Body of pancreas (tissue), 4 donors: ENCODE results near the gene SLC49A4. TPM values are rescaled to one million over a fixed set of nuclear protein-coding genes. Genes with fewer than 3 reads are reported as not detected.

ENCODE experiments used
- ATAC-seq: fragments of 150-250 bp; one replicate; pipeline ENCODE4 v1.9.1; 2016
- DNase-seq, 4 donors: peaks; one replicate each; pipeline ENCODE4 v3.0.0-alpha.2; 2019
- H3K27ac ChIP-seq, 4 donors: fragments of 200-600 bp; sonication (generic); 1 replicate in 3 of 4; 2 replicates in 1 of 4; pipeline versions ENCODE4 v1.5.1 to v1.6.1; 2016 to 2019; ENCODE audit warnings: mild to moderate bottlenecking in 1 of 4, mixed read lengths in 1 of 4, moderate library complexity in 1 of 4
- H3K27me3 ChIP-seq, 2 donors: fragments of 200-600 bp; sonication (generic); one replicate each; pipeline ENCODE4 v1.6.0; 2016; ENCODE audit warnings: mild to moderate bottlenecking in 1 of 2
- H3K36me3 ChIP-seq, 2 donors: fragments of 200-600 bp; sonication (generic); replicated peaks in 1 of 2; 2 replicates each; pipeline ENCODE4 v1.5.1; 2016; ENCODE audit warnings: low read depth in 2 of 2; ENCODE audit not compliant: insufficient read depth in 1 of 2
- H3K4me1 ChIP-seq: fragments of 200-600 bp; sonication (generic); one replicate; pipeline ENCODE4 v1.6.0; 2016
- H3K4me3 ChIP-seq, 2 donors: fragments of 200-600 bp; sonication (generic); 1 replicate in 1 of 2; 2 replicates in 1 of 2; pipeline ENCODE4 v1.5.1; 2016 to 2019
- H3K9me3 ChIP-seq, 3 donors: fragments of 200-600 bp; sonication (generic); 1 replicate in 2 of 3; 2 replicates in 1 of 3; pipeline ENCODE4 v1.5.1; 2016
- POLR2A ChIP-seq, 3 donors: fragments of 450-650 bp; IDR thresholded peaks; one replicate each; pipeline ENCODE4 v1.6.1; 2016; ENCODE audit warnings: antibody characterized with exemption in 3 of 3, mild to moderate bottlenecking in 2 of 3
- WGBS, 2 donors: methylation state at CpG; one replicate each; pipeline ENCODE4 v1.1.5; 2017; 5-methylcytosine and 5-hydroxymethylcytosine counted together
- intact Hi-C: fragments of 100-400 bp; cut with DNase I; formaldehyde crosslinking; loops from one replicate; pipeline ENCODE4 v1.15.1; 2023
- total RNA-seq, 2 donors: library from RNA; depleted of rRNA; stranded (reverse); fragments of >200 nt; gene quantifications; one replicate each; pipeline ENCODE4 v1.1.0, GENCODE V29; 2016
- TF ChIP-seq, protein P1 (sequence below), 7 experiments: fragments of 450-650 bp in 4 of 7; fragments of 200-600 bp in 3 of 7; sonication (generic) in 3 of 7; IDR thresholded peaks; one replicate each; pipeline ENCODE4 v1.5.1; 2016 to 2019; ENCODE audit warnings: antibody characterized with exemption in 7 of 7

The SLC49A4 gene
- total RNA-seq, 2 donors from 2014 or later = 20.8 to 23.6 TPM

DNA sequence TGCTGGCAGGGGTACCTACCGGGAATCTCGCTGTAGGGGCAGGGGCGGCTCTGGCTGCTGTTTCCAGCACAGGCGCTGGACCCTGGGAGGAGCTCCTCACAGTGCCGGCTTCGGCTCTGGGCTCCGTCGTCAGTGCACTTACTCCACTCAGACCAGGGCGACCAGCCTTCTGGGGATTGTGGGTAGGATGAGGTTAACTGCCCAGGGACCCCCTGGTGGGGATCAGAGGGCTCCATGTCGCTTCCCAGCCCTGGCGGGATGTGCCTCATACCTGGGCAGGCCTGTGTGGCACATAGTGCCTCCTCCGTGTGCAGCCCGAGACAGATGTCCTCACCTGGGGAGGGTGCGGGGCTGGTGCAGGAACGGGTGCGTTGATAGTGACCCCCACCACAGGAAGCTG, 117.0 kb downstream of the SLC49A4 start:
- intact Hi-C loops = no loop called here
- TF ChIP-seq, protein P1, sequence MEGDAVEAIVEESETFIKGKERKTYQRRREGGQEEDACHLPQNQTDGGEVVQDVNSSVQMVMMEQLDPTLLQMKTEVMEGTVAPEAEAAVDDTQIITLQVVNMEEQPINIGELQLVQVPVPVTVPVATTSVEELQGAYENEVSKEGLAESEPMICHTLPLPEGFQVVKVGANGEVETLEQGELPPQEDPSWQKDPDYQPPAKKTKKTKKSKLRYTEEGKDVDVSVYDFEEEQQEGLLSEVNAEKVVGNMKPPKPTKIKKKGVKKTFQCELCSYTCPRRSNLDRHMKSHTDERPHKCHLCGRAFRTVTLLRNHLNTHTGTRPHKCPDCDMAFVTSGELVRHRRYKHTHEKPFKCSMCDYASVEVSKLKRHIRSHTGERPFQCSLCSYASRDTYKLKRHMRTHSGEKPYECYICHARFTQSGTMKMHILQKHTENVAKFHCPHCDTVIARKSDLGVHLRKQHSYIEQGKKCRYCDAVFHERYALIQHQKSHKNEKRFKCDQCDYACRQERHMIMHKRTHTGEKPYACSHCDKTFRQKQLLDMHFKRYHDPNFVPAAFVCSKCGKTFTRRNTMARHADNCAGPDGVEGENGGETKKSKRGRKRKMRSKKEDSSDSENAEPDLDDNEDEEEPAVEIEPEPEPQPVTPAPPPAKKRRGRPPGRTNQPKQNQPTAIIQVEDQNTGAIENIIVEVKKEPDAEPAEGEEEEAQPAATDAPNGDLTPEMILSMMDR (IDR thresholded peaks at IDR 0.05) = no peak
- TF ChIP-seq POLR2A (IDR thresholded peaks at IDR 0.05) = no peak
- H3K27me3 ChIP-seq = no peaks in the 10 kb centered on the region
- no peaks in the 10 kb centered on the region for H3K4me1 ChIP-seq
- ATAC-seq (no peak), DNase-seq (no peak)
- WGBS, 2 donors = 89 to 99% methylated on average over 7 to 10 of the region's 16 CpGs
- no peaks in the 10 kb centered on the region for H3K9me3 ChIP-seq
- no peaks in the 10 kb centered on the region for H3K36me3 ChIP-seq
- no peak overlapping the region for H3K4me3 ChIP-seq
- H3K27ac ChIP-seq = no peak overlapping the region

DNA sequence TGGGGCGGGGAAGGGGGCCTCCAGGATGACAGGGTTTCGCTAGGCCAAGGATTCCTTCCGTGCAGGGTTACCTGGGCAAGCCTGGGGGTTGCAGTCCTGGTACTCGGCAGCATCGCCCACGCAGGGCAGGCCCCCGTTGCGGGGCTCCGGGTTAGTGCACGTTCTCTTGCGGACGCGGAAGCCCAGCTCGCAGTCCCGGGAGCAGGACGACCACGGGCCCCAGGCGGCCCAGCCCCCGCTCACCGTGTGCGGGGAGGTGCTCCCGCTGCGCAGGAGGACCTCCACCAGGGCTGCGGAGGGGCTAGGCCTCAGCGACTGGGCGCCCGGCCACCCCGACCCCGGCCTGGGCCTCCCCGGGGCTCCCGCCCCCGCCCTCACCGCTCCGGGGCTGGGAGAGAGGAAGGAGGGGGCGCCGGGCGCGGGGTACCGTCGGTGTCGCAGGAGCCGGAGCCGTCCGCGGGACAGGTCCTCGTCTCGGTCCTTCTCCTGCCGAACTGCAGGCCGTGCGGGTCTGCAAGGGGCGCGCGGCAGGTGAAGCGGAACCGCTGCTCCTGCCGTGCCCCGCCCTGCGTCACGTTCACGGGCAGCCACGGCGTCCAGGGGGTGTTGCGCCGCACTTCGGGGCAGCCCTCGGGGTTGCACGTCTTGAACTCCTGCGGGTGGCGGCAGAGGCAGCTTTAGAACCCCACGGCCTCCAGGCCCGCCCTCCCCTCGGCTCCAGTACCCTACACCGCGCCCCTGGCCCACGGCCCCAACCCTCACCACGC, 118.1 kb downstream of the SLC49A4 start:
- 39 to 60% methylated on average over 26 to 45 of the region's 76 CpGs for whole genome bisulfite sequencing, 2 donors
- ATAC-seq (no peak), DNase-seq (no peak)
- Histone ChIP-seq H3K36me3 (no peaks in the 10 kb centered on the region), H3K4me3 (no peak overlapping the region), H3K9me3 (no peaks in the 10 kb centered on the region), H3K27ac (no peak overlapping the region), H3K4me1 (no peaks in the 10 kb centered on the region), H3K27me3 (no peaks in the 10 kb centered on the region)
- intact Hi-C loops = no loop called here
- no peak for TF ChIP-seq POLR2A (IDR thresholded peaks at IDR 0.05)
- TF ChIP-seq, protein P1 (IDR thresholded peaks at IDR 0.05) = no peak

DNA sequence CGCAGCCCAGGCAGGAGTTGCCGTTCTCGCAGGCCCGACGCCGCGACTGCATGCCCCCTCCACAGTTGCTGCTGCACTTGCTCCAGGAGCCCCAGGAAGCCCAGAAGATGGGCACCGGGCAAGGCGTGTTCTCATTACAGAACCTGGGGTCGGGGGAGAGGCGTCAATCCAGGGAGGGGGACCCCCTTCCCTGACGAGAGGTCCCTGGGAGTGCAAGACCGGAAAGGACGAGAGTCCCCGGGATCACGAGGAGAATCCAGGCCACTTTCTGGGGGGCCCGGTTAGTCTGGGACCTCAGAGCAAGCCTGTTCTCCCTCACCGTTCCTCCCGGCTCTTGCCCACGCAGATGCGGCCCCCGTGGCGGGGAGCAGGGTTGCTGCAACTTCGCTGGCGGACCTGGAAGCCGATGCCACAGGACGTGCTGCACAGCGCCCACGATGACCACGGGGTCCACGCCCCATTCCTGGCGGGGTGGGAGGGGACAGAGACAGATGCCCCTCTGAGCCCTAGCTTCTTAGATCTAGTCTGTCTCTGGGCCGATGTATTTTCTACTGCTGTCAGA, 118.8 kb downstream of the SLC49A4 start:
- Histone ChIP-seq H3K27ac (no peak overlapping the region), H3K4me1 (no peaks in the 10 kb centered on the region), H3K36me3 (no peaks in the 10 kb centered on the region), H3K4me3 (no peak overlapping the region), H3K9me3 (no peaks in the 10 kb centered on the region), H3K27me3 (no peaks in the 10 kb centered on the region)
- ATAC-seq (no peak), DNase-seq (no peak)
- TF ChIP-seq, protein P1 (IDR thresholded peaks at IDR 0.05) = no peak
- TF ChIP-seq POLR2A (IDR thresholded peaks at IDR 0.05) = no peak
- WGBS, 2 donors = 75 to 87% methylated on average over 10 to 24 of the region's 33 CpGs
- intact Hi-C loops = no loop called here

DNA sequence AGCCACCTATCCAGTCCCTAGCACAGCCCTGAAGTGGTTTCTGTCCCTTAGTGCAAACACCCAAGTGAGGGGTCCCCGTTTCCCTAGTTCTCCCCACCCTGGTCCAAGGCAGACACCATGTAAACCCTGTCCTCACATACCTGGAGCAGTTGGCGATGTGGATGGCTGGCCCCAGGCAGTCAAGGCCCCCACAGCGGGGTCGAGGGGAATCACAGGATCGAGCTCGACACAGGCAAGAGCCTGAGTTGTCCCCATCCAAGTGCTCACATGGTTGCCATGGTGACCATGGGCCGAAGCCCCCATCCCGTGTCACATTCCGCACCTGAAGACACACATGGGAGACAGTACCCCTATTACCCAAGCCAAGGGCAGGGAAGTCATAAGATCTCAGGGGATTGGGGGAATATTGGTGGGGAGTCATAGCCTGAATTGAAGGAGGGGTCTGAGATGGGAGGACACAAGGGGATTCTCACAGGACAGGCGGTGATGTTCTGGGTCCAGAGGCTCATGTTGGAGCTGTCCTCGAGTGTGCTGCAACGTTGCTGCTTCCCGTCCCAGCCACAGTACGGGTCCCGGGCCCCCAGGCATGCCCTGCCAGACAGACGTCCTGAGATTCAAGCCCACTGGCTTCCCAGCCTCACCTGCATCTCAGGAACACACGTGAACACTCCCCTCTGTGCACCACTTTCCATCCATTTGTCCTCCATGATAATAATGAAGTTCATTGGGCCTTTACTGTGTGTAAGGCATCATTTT, 120.6 kb downstream of the SLC49A4 start:
- intact Hi-C loops = no loop called here
- H3K27ac ChIP-seq = no peak overlapping the region
- no peaks in the 10 kb centered on the region for H3K9me3 ChIP-seq
- DNase-seq (no peak), ATAC-seq (no peak)
- no peaks in the 10 kb centered on the region for H3K4me1 ChIP-seq
- H3K4me3 ChIP-seq = no peak overlapping the region
- H3K27me3 ChIP-seq = no peaks in the 10 kb centered on the region
- 66 to 69% methylated on average over 12 to 17 of the region's 17 CpGs for WGBS, 2 donors
- TF ChIP-seq, protein P1 (IDR thresholded peaks at IDR 0.05) = no peak
- H3K36me3 ChIP-seq = no peaks in the 10 kb centered on the region
